Right cardiac atrium (tissue), 5 donors: Measurements from ENCODE around the gene RIPPLY2. TPM values are rescaled to one million over a fixed set of nuclear protein-coding genes. Genes with fewer than 3 reads are reported as not detected.
"Not testable (repeated sequence)": the region's sequence is repeated elsewhere in the genome, so short reads cannot be mapped to it uniquely, and the experiment has no call there.

ENCODE experiments used
- ATAC-seq, 2 donors: fragments of 200-7000 bp; cut with Tn5 transposase; one replicate each; pipeline versions ENCODE4 v1.8.0 to v1.9.1; 2020; ENCODE audit warnings: moderate library complexity in 2 of 2, mild to moderate bottlenecking in 1 of 2
- DNase-seq, 3 donors: peaks; one replicate each; pipeline ENCODE4 v3.0.0-alpha.2; 2020
- H3K27ac ChIP-seq: one replicate; pipeline ENCODE4 v1.5.1; 2013; ENCODE audit warnings: mild to moderate bottlenecking, low read length, control low read depth, moderate library complexity
- H3K27me3 ChIP-seq: one replicate; pipeline ENCODE4 v1.6.1; 2013; ENCODE audit not compliant: control insufficient read depth, insufficient read depth
- H3K4me1 ChIP-seq: one replicate; pipeline ENCODE4 v1.6.1; 2013; ENCODE audit warnings: low read length; ENCODE audit not compliant: control insufficient read depth, insufficient read depth
- H3K4me3 ChIP-seq: one replicate; pipeline ENCODE4 v1.5.1; 2013; ENCODE audit warnings: low read length, control low read depth
- H3K9me3 ChIP-seq: one replicate; pipeline ENCODE4 v1.6.1; 2013; ENCODE audit warnings: low read length; ENCODE audit not compliant: control insufficient read depth
- WGBS: extraction: QIAGEN DNeasy Blood & Tissue Kit; methylation state at CpG from one replicate; pipeline ENCODE4 v1.1.7; 2013; 5-methylcytosine and 5-hydroxymethylcytosine counted together
- intact Hi-C, 4 donors: fragments of 100-400 bp; cut with DNase I; formaldehyde crosslinking; loops; one replicate each; pipeline versions ENCODE4 v1.11.0 to v1.14.0; 2022 to 2023
- polyA plus RNA-seq: library from polyadenylated mRNA; stranded (reverse); fragments of 200-250 nt; gene quantifications from one replicate; pipeline ENCODE4 v1.2.3, GENCODE V29; 2013
- total RNA-seq, 4 donors: library from RNA; stranded (reverse); fragmentation: NEBNext Ultra II Directional; extraction: Animal tissue kit (Norgen Biotek cat#: 25700); gene quantifications; one replicate each; pipeline ENCODE4 v1.2.1, GENCODE V29; 2021
- donor health status: healthy with polysubstance abuse.
- donor health status: DM: no; HTN: yes; CAD: no.
- donor health status: DM: no; HTN: no; CAD: no.
- donor health status: DM: no; HTN: yes; CAD: no; lungs with severe emphysema.
- donor health status: DM: yes; HTN: yes; CAD: no.

RIPPLY2 gene
- total and polyA plus RNA-seq, 5 donors, result 0.45 TPM; not detected in 4

- Histone ChIP-seq H3K4me1 (no peaks in the 10 kb centered on the region), H3K27me3 (no peaks in the 10 kb centered on the region), H3K4me3 (no peak overlapping the region), H3K27ac (no peak overlapping the region), H3K9me3 (no peaks in the 10 kb centered on the region)
- WGBS, result 79% methylated on average over 4 of the region's 4 CpGs
- intact Hi-C loops, result loop anchor here in 3 of 4 donors (5.0 kb wide), 2 partner anchors 338 to 343 kb away; no protein-coding TSS in a partner anchor
- ATAC-seq (no peak), DNase-seq (no peak)
These were observed 26.6 kb downstream of the RIPPLY2 start for GRCh38 chr6:83879746-83880145.

- Histone ChIP-seq H3K27ac (no peak overlapping the region), H3K9me3 (no peaks in the 10 kb centered on the region), H3K27me3 (no peaks in the 10 kb centered on the region), H3K4me1 (no peaks in the 10 kb centered on the region), H3K4me3 (no peak overlapping the region)
- 28% methylated on average over 2 of the region's 2 CpGs for WGBS
- ATAC-seq (no peak), DNase-seq (no peak)
- intact Hi-C loops, result loop anchor here (2.0 to 5.0 kb wide), 3 partner anchors 334 to 339 kb away; no protein-coding TSS in a partner anchor
These were observed 30.1 kb downstream of the RIPPLY2 start for GRCh38 chr6:83883240-83883639.

- Histone ChIP-seq H3K4me1 (no peaks in the 10 kb centered on the region), H3K27me3 (no peaks in the 10 kb centered on the region), H3K4me3 (no peak overlapping the region), H3K27ac (no peak overlapping the region), H3K9me3 (no peaks in the 10 kb centered on the region)
- DNase-seq (no peak), ATAC-seq (no peak)
- WGBS, result 8% methylated on average over 4 of the region's 4 CpGs
- intact Hi-C loops, result loop anchor here in 3 of 4 donors (5.0 kb wide), 2 partner anchors 333 to 338 kb away; no protein-coding TSS in a partner anchor
These were observed 31.4 kb downstream of the RIPPLY2 start for GRCh38 chr6:83884523-83884922.

- no peaks in the 10 kb centered on the region for H3K9me3 ChIP-seq
- no peak overlapping the region for H3K27ac ChIP-seq
- intact Hi-C loops, result no loop called here
- H3K4me1 ChIP-seq, result no peaks in the 10 kb centered on the region
- DNase-seq, result no peak
- no peak overlapping the region for H3K4me3 ChIP-seq
- WGBS, result 95% methylated on average over 2 of the region's 2 CpGs
- no peak for ATAC-seq
- no peaks in the 10 kb centered on the region for H3K27me3 ChIP-seq
These were observed 32.8 kb downstream of the RIPPLY2 start for GRCh38 chr6:83885984-83886383.

DNA sequence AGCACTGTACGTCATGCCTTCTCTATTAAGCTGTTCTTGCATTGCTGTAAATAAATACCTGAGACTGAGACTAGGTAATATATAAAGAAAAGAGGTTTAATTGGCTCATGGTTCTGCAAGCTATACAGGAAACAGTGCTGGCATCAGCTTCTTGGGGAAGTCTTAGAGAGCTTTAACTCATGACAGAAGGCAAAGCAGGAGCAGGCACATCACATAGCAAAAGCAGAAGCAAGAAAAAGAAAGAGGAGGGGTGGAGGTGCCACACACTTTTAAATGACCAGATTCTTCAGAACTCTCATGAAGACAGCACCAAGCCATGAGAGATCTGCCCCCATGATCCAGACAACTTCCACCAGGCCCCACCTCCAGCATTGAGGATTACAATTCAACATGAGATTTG is 36.5 kb downstream of the RIPPLY2 start:
- intact Hi-C loops, result no loop called here
- ATAC-seq (no peak), DNase-seq (no peak)
- no peak overlapping the region for H3K27ac ChIP-seq
- no peak overlapping the region for H3K4me3 ChIP-seq
- no peaks in the 10 kb centered on the region for H3K9me3 ChIP-seq
- no peaks in the 10 kb centered on the region for H3K4me1 ChIP-seq
- H3K27me3 ChIP-seq, result no peaks in the 10 kb centered on the region
- 100% methylated on average over 1 of the region's 1 CpG for WGBS

GRCh38 chr6:83890520-83890919 is 37.4 kb downstream of the RIPPLY2 start:
- no peak for DNase-seq
- Histone ChIP-seq H3K4me3 (no peak overlapping the region), H3K9me3 (no peaks in the 10 kb centered on the region), H3K27ac (no peak overlapping the region), H3K4me1 (no peaks in the 10 kb centered on the region), H3K27me3 (no peaks in the 10 kb centered on the region)
- WGBS, result 69% methylated on average over 4 of the region's 4 CpGs
- no peak for ATAC-seq
- intact Hi-C loops, result no loop called here

DNA sequence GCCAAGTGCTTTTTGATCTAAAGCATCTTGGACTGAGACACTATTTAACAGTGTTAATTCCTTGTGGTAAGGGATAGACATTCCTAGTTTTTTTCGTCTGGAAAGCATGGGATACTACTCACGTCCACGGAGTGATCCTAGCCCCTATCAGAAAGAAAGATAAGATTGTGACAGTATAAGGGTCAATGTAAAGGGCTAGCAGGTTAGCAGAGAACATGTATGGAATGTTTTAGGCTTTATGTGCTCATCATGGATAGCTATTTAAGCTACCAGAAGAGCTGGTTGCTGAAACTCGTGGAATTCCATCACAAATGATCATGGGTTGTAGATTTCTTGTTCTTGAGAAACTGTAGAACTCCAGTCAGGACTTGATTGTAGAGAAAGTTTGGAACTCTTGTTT is 38.4 kb downstream of the RIPPLY2 start:
- intact Hi-C loops, result no loop called here

DNA sequence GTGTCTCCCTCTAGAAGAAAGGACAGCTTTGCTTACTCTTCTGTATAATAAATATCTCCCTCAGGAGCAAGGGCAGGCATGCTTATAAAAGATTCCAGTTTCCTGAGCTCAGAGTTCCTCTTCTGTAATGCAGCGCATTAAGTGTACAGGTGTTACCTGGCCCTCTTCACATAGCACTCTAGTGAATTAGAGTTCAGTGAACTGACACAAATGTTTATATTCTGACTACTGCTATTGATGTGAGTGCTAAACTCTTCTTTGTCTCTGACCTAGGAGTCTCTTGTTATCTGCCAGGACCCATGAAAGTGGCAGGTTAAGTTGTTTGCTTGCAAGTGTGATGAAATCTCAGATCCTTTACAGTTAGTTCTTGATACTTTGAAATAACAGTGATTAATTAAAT is 39.9 kb downstream of the RIPPLY2 start:
- DNase-seq (no peak), ATAC-seq (no peak)
- H3K9me3 ChIP-seq, result no peaks in the 10 kb centered on the region
- no peaks in the 10 kb centered on the region for H3K4me1 ChIP-seq
- H3K4me3 ChIP-seq, result no peak overlapping the region
- no peaks in the 10 kb centered on the region for H3K27me3 ChIP-seq
- intact Hi-C loops, result no loop called here
- WGBS, result 98% methylated on average over 1 of the region's 1 CpG
- H3K27ac ChIP-seq, result no peak overlapping the region

More for the DNA sequence above, 38.4 kb downstream of the RIPPLY2 start:
- ATAC-seq, result no peak
- Histone ChIP-seq H3K4me1 (no peaks in the 10 kb centered on the region), H3K4me3 (no peak overlapping the region), H3K9me3 (no peaks in the 10 kb centered on the region), H3K27me3 (no peaks in the 10 kb centered on the region), H3K27ac (no peak overlapping the region)
- 56% methylated on average over 4 of the region's 4 CpGs for WGBS
- no peak for DNase-seq

- no CpG with 5 or more reads among the region's 2 CpGs for WGBS
- ATAC-seq, intact Hi-C loops, H3K9me3 ChIP-seq, H3K27ac ChIP-seq, H3K4me1 ChIP-seq, H3K27me3 ChIP-seq, DNase-seq, H3K4me3 ChIP-seq: not testable (repeated sequence)
These were observed 43.9 kb downstream of the RIPPLY2 start for GRCh38 chr6:83897094-83897493.

DNA sequence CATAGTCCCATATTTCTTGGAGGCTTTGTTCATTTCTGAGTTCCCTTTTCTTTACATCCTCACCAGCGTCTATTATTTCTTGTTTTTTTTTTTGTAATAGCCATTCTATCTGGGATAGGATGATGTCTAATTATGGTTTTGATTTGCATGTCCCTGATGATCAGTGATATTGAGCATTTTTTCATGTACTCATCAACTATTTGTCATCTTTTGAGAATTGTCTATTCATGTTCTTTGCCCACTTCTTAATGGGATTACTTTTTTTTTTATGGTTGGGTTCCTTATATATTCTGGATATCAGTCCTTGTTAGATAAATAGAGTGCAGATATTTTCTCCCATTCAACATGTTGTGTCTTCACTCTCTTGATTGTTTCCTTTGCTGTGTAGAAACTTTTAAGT is 48.5 kb downstream of the RIPPLY2 start:
- H3K9me3 ChIP-seq, result no peaks in the 10 kb centered on the region

GRCh38 chr6:83904395-83904794 is 51.2 kb downstream of the RIPPLY2 start:
- H3K9me3 ChIP-seq, result no peaks in the 10 kb centered on the region
- intact Hi-C loops, result no loop called here
- WGBS, result 95% methylated on average over 4 of the region's 4 CpGs

More for the DNA sequence above, 48.5 kb downstream of the RIPPLY2 start:
- DNase-seq (no peak), ATAC-seq (no peak)
- no peak overlapping the region for H3K27ac ChIP-seq
- 86% methylated on average over 1 of the region's 1 CpG for WGBS
- H3K27me3 ChIP-seq, result no peaks in the 10 kb centered on the region
- H3K4me3 ChIP-seq, result no peak overlapping the region
- peaks cover 2% of the 10 kb centered on the region for H3K4me1 ChIP-seq
- intact Hi-C loops, result no loop called here

GRCh38 chr6:83905648-83906047 is 52.5 kb downstream of the RIPPLY2 start:
- Histone ChIP-seq H3K9me3 (no peaks in the 10 kb centered on the region), H3K27ac (no peak overlapping the region), H3K27me3 (no peaks in the 10 kb centered on the region), H3K4me3 (no peak overlapping the region), H3K4me1 (peaks cover 2% of the 10 kb centered on the region)
- DNase-seq (no peak), ATAC-seq (no peak)
- WGBS, result over 99% methylated on average over 4 of the region's 4 CpGs
- intact Hi-C loops, result no loop called here

More at GRCh38 chr6:83904395-83904794, 51.2 kb downstream of the RIPPLY2 start:
- Histone ChIP-seq H3K4me3 (no peak overlapping the region), H3K4me1 (peaks cover 2% of the 10 kb centered on the region), H3K27me3 (no peaks in the 10 kb centered on the region), H3K27ac (no peak overlapping the region)
- DNase-seq (no peak), ATAC-seq (no peak)
